GM12873 (cell line): ENCODE measurements around the gene ARHGAP24.

Experiments used
- CTCF ChIP-seq: IDR thresholded peaks from 2 replicates; pipeline ENCODE4 v1.5.1; 2012; ENCODE audit warnings: low read depth, mild to moderate bottlenecking, moderate library complexity, low read length, control low read depth; ENCODE audit not compliant: insufficient read depth; ENCODE audit errors: missing control alignments

ARHGAP24 gene

GRCh38 chr4:85889314-85889713 is 414.4 kb downstream of the ARHGAP24 start:
- no peak for TF ChIP-seq CTCF

GRCh38 chr4:85895755-85896154 is 420.8 kb downstream of the ARHGAP24 start:
- no peak for TF ChIP-seq CTCF

GRCh38 chr4:85898231-85898630 is 423.3 kb downstream of the ARHGAP24 start:
- TF ChIP-seq CTCF, result no peak

GRCh38 chr4:85901500-85901899 is 426.6 kb downstream of the ARHGAP24 start:
- no peak for TF ChIP-seq CTCF

- no peak for TF ChIP-seq CTCF
These were observed 430.8 kb downstream of the ARHGAP24 start for GRCh38 chr4:85905761-85906160.

- no peak for TF ChIP-seq CTCF
These were observed 432.1 kb downstream of the ARHGAP24 start for GRCh38 chr4:85907001-85907400.

- TF ChIP-seq CTCF, result no peak
These were observed 434.9 kb downstream of the ARHGAP24 start for GRCh38 chr4:85909851-85910250.
